ENCODE results near the gene CENPC.
"Not testable (repeated sequence)": the region's sequence is repeated elsewhere in the genome, so short reads cannot be mapped to it uniquely, and the experiment has no call there.

The CENPC gene

GRCh38 chr4:67549123-67549522, 3.8 kb upstream of the CENPC start:
- DNase-seq = peak in 1 of 2 experiments; percentile 27

- no peak for DNase-seq
Observed at GRCh38 chr4:67546971-67547370, 1.7 kb upstream of the CENPC start.

- peak; percentile 8 to 26 for DNase-seq
Observed at GRCh38 chr4:67546004-67546356, 677 bp upstream of the CENPC start.

GRCh38 chr4:67542076-67542475, 3.2 kb downstream of the CENPC start:
- no peak for DNase-seq

GRCh38 chr4:67539830-67540229, 5.5 kb downstream of the CENPC start:
- no peak for DNase-seq

GRCh38 chr4:67535280-67535840, 9.9 kb downstream of the CENPC start:
- DNase-seq = no peak

- no peak for DNase-seq
Observed at GRCh38 chr4:67533112-67533511, 12.2 kb downstream of the CENPC start.

- not testable (repeated sequence) for DNase-seq
Observed at GRCh38 chr4:67532397-67532796, 12.9 kb downstream of the CENPC start.

GRCh38 chr4:67531379-67531962, 13.8 kb downstream of the CENPC start:
- DNase-seq = peak in 1 of 2 experiments; percentile 11

GRCh38 chr4:67524140-67524539, 21.2 kb downstream of the CENPC start:
- DNase-seq = not testable (repeated sequence)

GRCh38 chr4:67522851-67523671, 22.2 kb downstream of the CENPC start:
- DNase-seq = no peak

- no peak for DNase-seq
Observed at GRCh38 chr4:67522230-67522629, 23.1 kb downstream of the CENPC start.

- DNase-seq = no peak
Observed at GRCh38 chr4:67521506-67521905, 23.8 kb downstream of the CENPC start.

- DNase-seq = no peak
Observed at GRCh38 chr4:67520141-67520540, 25.2 kb downstream of the CENPC start.

- no peak for DNase-seq
Observed at GRCh38 chr4:67512501-67512900, 32.8 kb downstream of the CENPC start.

- DNase-seq = no peak
Observed at GRCh38 chr4:67500373-67500772, 44.9 kb downstream of the CENPC start.

- DNase-seq = no peak
Observed at GRCh38 chr4:67499799-67500198, 45.5 kb downstream of the CENPC start.

GRCh38 chr4:67483868-67484602, 61.3 kb downstream of the CENPC start:
- no peak for DNase-seq

- DNase-seq = no peak
Observed at GRCh38 chr4:67480810-67481209, 64.5 kb downstream of the CENPC start.

GRCh38 chr4:67475155-67475554, 70.1 kb downstream of the CENPC start:
- no peak for DNase-seq

GRCh38 chr4:67470871-67471270, 74.4 kb downstream of the CENPC start:
- no peak for DNase-seq

GRCh38 chr4:67468830-67469229, 76.5 kb downstream of the CENPC start:
- DNase-seq = no peak

- no peak for DNase-seq
Observed at GRCh38 chr4:67466751-67467150, 78.6 kb downstream of the CENPC start.

GRCh38 chr4:67465763-67466052, 79.6 kb downstream of the CENPC start:
- no peak for DNase-seq

All from NCI-H524 (cell line).